Mesendoderm (in vitro differentiated cells): ENCODE results near the gene NUP188.

Experiments
- DNase-seq: peaks from one replicate; pipeline ENCODE4 v3.0.0; 2013
- H2AK5ac ChIP-seq: 2 replicates; pipeline ENCODE4 v1.6.1; 2013; ENCODE audit warnings: low read length, inconsistent platforms
- H2BK120ac ChIP-seq: 2 replicates; pipeline ENCODE4 v1.6.1; 2013; ENCODE audit warnings: low read depth, mild to moderate bottlenecking, low read length, moderate library complexity, mixed read lengths
- H2BK15ac ChIP-seq: replicated peaks from 2 replicates; pipeline ENCODE4 v1.6.1; 2013; ENCODE audit warnings: low read depth, mild to moderate bottlenecking, moderate library complexity
- H2BK5ac ChIP-seq: 2 replicates; pipeline ENCODE4 v1.6.1; 2013; ENCODE audit warnings: low read length, inconsistent platforms
- H3K18ac ChIP-seq: 2 replicates; pipeline ENCODE4 v1.6.1; 2013; ENCODE audit warnings: mild to moderate bottlenecking, low read length, mixed read lengths
- H3K23ac ChIP-seq: one replicate; pipeline ENCODE4 v1.6.1; 2013; ENCODE audit warnings: low read length
- H3K27ac ChIP-seq: 2 replicates; pipeline ENCODE4 v1.5.1; 2013; ENCODE audit warnings: low read depth, mild to moderate bottlenecking, inconsistent platforms, low read length, moderate library complexity
- H3K27me3 ChIP-seq: 2 replicates; pipeline ENCODE4 v1.6.1; 2013; ENCODE audit warnings: low read length, control low read depth, mild to moderate bottlenecking, inconsistent platforms; ENCODE audit not compliant: insufficient read depth, poor library complexity
- H3K36me3 ChIP-seq: 2 replicates; pipeline ENCODE4 v1.6.1; 2013; ENCODE audit warnings: low read length, inconsistent platforms; ENCODE audit not compliant: control insufficient read depth, insufficient read depth
- H3K4ac ChIP-seq: one replicate; pipeline ENCODE4 v1.6.1; 2013; ENCODE audit warnings: low read depth, mild to moderate bottlenecking, low read length, moderate library complexity
- H3K4me1 ChIP-seq: 2 replicates; pipeline ENCODE4 v1.6.1; 2013; ENCODE audit warnings: low read depth, low read length, inconsistent platforms; ENCODE audit not compliant: control insufficient read depth
- H3K4me2 ChIP-seq: 2 replicates; pipeline ENCODE4 v1.6.1; 2013; ENCODE audit warnings: low read length
- H3K4me3 ChIP-seq: 2 replicates; pipeline ENCODE4 v1.5.1; 2013; ENCODE audit warnings: mild to moderate bottlenecking, low read length
- H3K56ac ChIP-seq: one replicate; pipeline ENCODE4 v1.6.1; 2013; ENCODE audit warnings: low read length
- H3K79me1 ChIP-seq: 2 replicates; pipeline ENCODE4 v1.6.1; 2013; ENCODE audit warnings: low read length, inconsistent platforms
- H3K79me2 ChIP-seq: 2 replicates; pipeline ENCODE4 v1.6.1; 2013; ENCODE audit warnings: mild to moderate bottlenecking, low read length; ENCODE audit not compliant: control insufficient read depth, insufficient read depth
- H3K9ac ChIP-seq: 2 replicates; pipeline ENCODE4 v1.6.1; 2013; ENCODE audit warnings: low read length, inconsistent platforms
- H4K5ac ChIP-seq: one replicate; pipeline ENCODE4 v1.6.1; 2013; ENCODE audit warnings: low read length
- H4K8ac ChIP-seq: one replicate; pipeline ENCODE4 v1.6.1; 2013; ENCODE audit warnings: low read depth, mild to moderate bottlenecking, control low read depth, low read length, moderate library complexity
- WGBS: extraction: QIAGEN DNeasy Blood & Tissue Kit; methylation state at CpG from one replicate; pipeline ENCODE4 v1.1.7; 2013; ENCODE audit warnings: low lambda C conversion rate, missing lambda C conversion rate; ENCODE audit not compliant: insufficient coverage; ENCODE audit errors: extremely low coverage; 5-methylcytosine and 5-hydroxymethylcytosine counted together

NUP188 gene

DNA sequence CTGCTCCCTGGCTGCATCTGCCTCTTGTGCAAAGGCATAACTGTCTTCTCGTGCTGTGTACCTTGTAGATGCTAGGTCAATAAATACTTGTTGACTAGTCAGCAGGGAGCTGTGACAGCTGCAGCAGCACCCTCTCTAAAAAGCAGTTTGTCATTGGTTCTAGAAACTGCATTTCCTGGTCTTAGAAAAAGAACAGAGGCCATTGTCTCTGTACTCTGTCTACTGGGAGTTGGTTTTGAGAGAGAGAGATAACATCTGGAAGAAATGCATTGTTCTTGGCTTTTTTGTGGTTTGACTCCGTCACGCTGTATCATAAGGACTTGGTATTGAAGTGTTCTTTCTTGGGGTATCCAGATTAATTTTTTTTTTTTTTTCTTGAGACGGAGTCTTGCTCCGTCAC is 48.3 kb downstream of the NUP188 start:
- no peak overlapping the region for H4K8ac ChIP-seq
- no peak overlapping the region for H3K56ac ChIP-seq
- H3K18ac ChIP-seq, result no peak overlapping the region
- no peak overlapping the region for H3K4me2 ChIP-seq
- no peak overlapping the region for H2BK15ac ChIP-seq
- no CpG with 5 or more reads among the region's 5 CpGs for WGBS
- no peak for DNase-seq
- H2BK5ac ChIP-seq, result no peak overlapping the region
- H3K27ac ChIP-seq, result no peak overlapping the region
- H2AK5ac ChIP-seq, result no peak overlapping the region
- no peak overlapping the region for H3K4me3 ChIP-seq
- H3K9ac ChIP-seq, result no peak overlapping the region
- no peaks in the 10 kb centered on the region for H3K27me3 ChIP-seq
- H3K79me1 ChIP-seq, result no peaks in the 10 kb centered on the region
- no peak overlapping the region for H3K4ac ChIP-seq
- H2BK120ac ChIP-seq, result no peak overlapping the region
- H3K79me2 ChIP-seq, result no peaks in the 10 kb centered on the region
- H3K36me3 ChIP-seq, result peaks cover 45% of the 10 kb centered on the region
- no peaks in the 10 kb centered on the region for H3K4me1 ChIP-seq
- H3K23ac ChIP-seq, result no peak overlapping the region
- no peak overlapping the region for H4K5ac ChIP-seq

DNA sequence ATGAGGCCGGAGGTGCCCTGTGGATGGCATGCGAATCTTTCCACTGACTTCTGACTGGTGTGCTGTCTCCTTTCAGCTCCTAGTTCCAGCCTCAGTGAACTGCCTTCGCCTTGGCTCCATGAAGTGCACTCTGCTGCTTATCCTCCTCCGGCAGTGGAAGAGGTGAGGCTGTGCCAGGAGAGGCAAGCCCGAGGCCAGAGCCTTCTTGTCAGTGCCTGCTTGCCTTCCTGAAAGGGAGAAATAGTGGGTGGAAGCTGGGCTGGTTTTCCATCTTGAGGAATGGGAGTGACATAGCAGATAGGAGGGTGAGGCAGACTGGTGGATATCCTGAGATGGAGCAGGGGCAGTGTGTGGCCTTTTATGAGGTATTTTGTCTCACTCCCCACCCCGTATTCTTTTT is 51.0 kb downstream of the NUP188 start:
- H3K27me3 ChIP-seq, result no peaks in the 10 kb centered on the region
- no peak overlapping the region for H3K18ac ChIP-seq
- DNase-seq, result no peak
- no peak overlapping the region for H3K9ac ChIP-seq
- no peak overlapping the region for H3K4ac ChIP-seq
- peaks cover 53% of the 10 kb centered on the region for H3K36me3 ChIP-seq
- no peak overlapping the region for H2BK5ac ChIP-seq
- no peaks in the 10 kb centered on the region for H3K79me1 ChIP-seq
- no peaks in the 10 kb centered on the region for H3K4me1 ChIP-seq
- no peak overlapping the region for H3K27ac ChIP-seq
- no peak overlapping the region for H3K4me2 ChIP-seq
- no CpG with 5 or more reads among the region's 6 CpGs for WGBS
- no peak overlapping the region for H2AK5ac ChIP-seq
- H3K56ac ChIP-seq, result no peak overlapping the region
- no peak overlapping the region for H3K4me3 ChIP-seq
- H2BK120ac ChIP-seq, result no peak overlapping the region
- no peaks in the 10 kb centered on the region for H3K79me2 ChIP-seq
- H2BK15ac ChIP-seq, result no peak overlapping the region
- no peak overlapping the region for H3K23ac ChIP-seq
- no peak overlapping the region for H4K5ac ChIP-seq
- H4K8ac ChIP-seq, result no peak overlapping the region

DNA sequence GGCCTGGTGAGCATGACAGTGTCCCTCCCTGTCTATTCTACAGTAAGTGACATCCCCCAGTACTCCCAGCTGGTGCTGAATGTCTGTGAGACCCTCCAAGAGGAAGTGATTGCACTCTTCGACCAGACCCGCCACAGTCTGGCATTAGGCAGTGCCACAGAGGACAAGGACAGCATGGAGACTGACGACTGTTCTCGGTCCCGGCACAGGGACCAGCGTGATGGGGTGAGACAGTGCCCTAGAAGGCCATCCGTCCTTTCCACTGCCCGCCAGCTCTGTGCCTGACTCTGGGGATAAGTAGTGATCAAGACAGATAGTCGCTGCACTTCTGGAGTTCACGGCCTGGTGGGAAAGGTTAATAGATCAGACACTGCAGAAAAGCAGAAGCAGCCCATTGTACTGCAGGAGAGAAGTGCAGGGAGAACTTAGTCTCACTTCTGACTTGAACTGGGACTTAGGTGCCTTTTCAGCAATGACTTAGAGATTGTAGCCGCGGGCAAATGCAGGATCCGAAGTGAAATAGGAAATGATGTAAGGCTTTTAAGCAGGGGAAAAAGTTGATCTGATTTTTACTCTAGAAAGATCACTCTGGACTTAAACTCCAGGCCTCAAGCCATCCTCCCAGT is 52.2 kb downstream of the NUP188 start:
- Histone ChIP-seq H2AK5ac (no peak overlapping the region), H2BK5ac (no peak overlapping the region), H4K5ac (no peak overlapping the region), H3K36me3 (peaks cover 49% of the 10 kb centered on the region), H3K27me3 (no peaks in the 10 kb centered on the region), H3K23ac (no peak overlapping the region), H3K4ac (no peak overlapping the region), H3K9ac (no peak overlapping the region), H3K27ac (no peak overlapping the region), H3K79me1 (no peaks in the 10 kb centered on the region), H3K4me2 (no peak overlapping the region), H2BK120ac (no peak overlapping the region), H4K8ac (no peak overlapping the region), H3K56ac (no peak overlapping the region), H2BK15ac (no peak overlapping the region), H3K18ac (no peak overlapping the region), H3K4me1 (no peaks in the 10 kb centered on the region), H3K4me3 (no peak overlapping the region), H3K79me2 (no peaks in the 10 kb centered on the region)
- no CpG with 5 or more reads among the region's 13 CpGs for WGBS
- no peak for DNase-seq

DNA sequence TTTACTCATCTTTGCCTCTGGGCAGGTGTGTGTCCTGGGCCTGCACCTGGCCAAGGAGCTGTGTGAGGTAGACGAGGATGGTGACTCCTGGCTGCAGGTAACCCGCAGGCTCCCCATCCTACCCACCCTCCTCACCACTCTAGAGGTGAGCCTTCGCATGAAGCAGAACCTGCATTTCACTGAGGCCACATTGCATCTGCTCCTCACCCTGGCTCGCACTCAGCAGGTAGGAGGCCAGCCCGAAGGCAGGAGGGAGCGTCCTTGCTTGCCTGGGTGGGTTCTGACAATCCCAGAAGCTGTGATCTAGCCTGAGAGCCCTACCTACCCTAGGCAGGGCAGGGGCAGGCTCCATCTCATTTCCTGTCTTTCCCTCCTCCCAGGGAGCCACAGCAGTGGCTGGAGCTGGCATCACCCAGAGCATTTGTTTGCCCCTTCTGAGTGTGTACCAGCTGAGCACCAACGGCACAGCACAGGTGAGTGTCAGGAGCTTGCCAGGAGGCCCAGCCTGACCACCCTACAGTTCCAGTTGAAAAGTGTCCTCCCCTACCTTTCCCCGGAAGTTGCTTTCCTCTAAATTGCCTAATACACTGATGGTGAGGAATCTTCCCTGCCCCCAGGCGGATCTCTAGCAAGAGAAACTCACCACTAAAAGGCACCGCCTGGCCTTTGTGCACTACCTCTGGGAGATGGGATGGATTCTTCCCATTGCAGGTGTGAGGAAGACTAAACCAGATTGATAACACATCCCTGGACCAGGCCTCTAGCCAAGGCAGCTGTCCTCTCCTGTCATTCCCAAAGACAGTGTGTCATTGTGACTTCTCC is 54.2 kb downstream of the NUP188 start:
- no peak overlapping the region for H3K4ac ChIP-seq
- H4K5ac ChIP-seq, result no peak overlapping the region
- no peak for DNase-seq
- no peak overlapping the region for H3K56ac ChIP-seq
- no peak overlapping the region for H2BK15ac ChIP-seq
- no peak overlapping the region for H3K27ac ChIP-seq
- no peak overlapping the region for H3K4me3 ChIP-seq
- WGBS, result no CpG with 5 or more reads among the region's 10 CpGs
- H2BK5ac ChIP-seq, result no peak overlapping the region
- H3K4me1 ChIP-seq, result no peaks in the 10 kb centered on the region
- no peak overlapping the region for H3K9ac ChIP-seq
- H3K23ac ChIP-seq, result no peak overlapping the region
- no peak overlapping the region for H2BK120ac ChIP-seq
- H3K79me2 ChIP-seq, result no peaks in the 10 kb centered on the region
- H3K27me3 ChIP-seq, result no peaks in the 10 kb centered on the region
- no peaks in the 10 kb centered on the region for H3K79me1 ChIP-seq
- peaks cover 43% of the 10 kb centered on the region for H3K36me3 ChIP-seq
- no peak overlapping the region for H4K8ac ChIP-seq
- H3K4me2 ChIP-seq, result no peak overlapping the region
- H3K18ac ChIP-seq, result no peak overlapping the region
- H2AK5ac ChIP-seq, result no peak overlapping the region

DNA sequence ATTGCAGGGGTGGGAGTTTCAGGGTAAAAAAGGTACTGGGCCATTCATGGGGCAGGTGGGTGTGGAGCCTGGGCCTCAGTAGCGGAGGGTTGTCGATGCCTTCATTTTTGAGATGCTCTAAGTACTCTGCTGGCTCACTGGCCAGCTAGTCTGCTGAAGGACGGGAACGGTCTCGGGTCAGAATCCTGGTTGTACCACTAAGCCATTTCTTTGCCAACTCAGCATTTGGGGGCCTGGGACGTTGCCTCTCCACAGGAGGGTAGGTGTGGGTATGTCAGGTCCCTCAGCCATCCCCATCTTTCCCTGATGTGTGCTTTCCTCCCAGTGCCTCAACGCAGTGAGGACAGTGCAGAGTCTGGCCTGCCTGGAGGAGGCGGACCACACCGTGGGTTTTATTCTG is 55.5 kb downstream of the NUP188 start:
- Histone ChIP-seq H2AK5ac (no peak overlapping the region), H3K79me2 (no peaks in the 10 kb centered on the region), H3K18ac (no peak overlapping the region), H3K36me3 (peaks cover 44% of the 10 kb centered on the region), H4K5ac (no peak overlapping the region), H3K23ac (no peak overlapping the region), H2BK15ac (no peak overlapping the region), H2BK5ac (no peak overlapping the region), H3K4me3 (no peak overlapping the region), H3K4me2 (no peak overlapping the region), H2BK120ac (no peak overlapping the region), H3K4ac (no peak overlapping the region), H3K79me1 (no peaks in the 10 kb centered on the region), H3K9ac (no peak overlapping the region), H3K56ac (no peak overlapping the region), H3K4me1 (no peaks in the 10 kb centered on the region), H3K27ac (no peak overlapping the region), H4K8ac (no peak overlapping the region), H3K27me3 (no peaks in the 10 kb centered on the region)
- no peak for DNase-seq
- no CpG with 5 or more reads among the region's 9 CpGs for WGBS
